GM15510 (cell line): ENCODE results near the gene SERPINA1.

ENCODE experiments used
- POLR2A ChIP-seq: IDR thresholded peaks from 3 replicates; pipeline ENCODE4 v1.6.1; 2011; ENCODE audit warnings: borderline replicate concordance; ENCODE audit not compliant: insufficient read length; ENCODE audit errors: extremely low read depth

SERPINA1 gene

GRCh38 chr14:94329857-94330256, 58.5 kb downstream of the SERPINA1 start:
- no peak for TF ChIP-seq POLR2A

GRCh38 chr14:94328196-94328595, 60.2 kb downstream of the SERPINA1 start:
- TF ChIP-seq POLR2A: no peak
